Uterus (tissue), 2 donors: ENCODE data around the gene RABGAP1L.

ENCODE experiments used
- CTCF ChIP-seq, 4 experiments: fragments of 200-600 bp in 2 of 4; fragments of 450-650 bp in 2 of 4; sonication (generic) in 2 of 4; IDR thresholded peaks; one replicate each; pipeline ENCODE4 v1.5.1; 2016 to 2019; ENCODE audit warnings: antibody characterized with exemption in 4 of 4, mild to moderate bottlenecking in 2 of 4, moderate library complexity in 1 of 4
- POLR2A ChIP-seq, 2 donors: fragments of 450-650 bp; IDR thresholded peaks; one replicate each; pipeline ENCODE4 v1.6.1; 2016; ENCODE audit warnings: antibody characterized with exemption in 2 of 2, mild to moderate bottlenecking in 1 of 2, moderate library complexity in 1 of 2

- TF ChIP-seq CTCF (IDR thresholded peaks at IDR 0.05) (no peak), POLR2A (IDR thresholded peaks at IDR 0.05) (no peak)
These were observed 239.9 kb downstream of the RABGAP1L start for GRCh38 chr1:174399211-174399610.
